ENCODE results near the gene PRKN.

The PRKN gene

DNA sequence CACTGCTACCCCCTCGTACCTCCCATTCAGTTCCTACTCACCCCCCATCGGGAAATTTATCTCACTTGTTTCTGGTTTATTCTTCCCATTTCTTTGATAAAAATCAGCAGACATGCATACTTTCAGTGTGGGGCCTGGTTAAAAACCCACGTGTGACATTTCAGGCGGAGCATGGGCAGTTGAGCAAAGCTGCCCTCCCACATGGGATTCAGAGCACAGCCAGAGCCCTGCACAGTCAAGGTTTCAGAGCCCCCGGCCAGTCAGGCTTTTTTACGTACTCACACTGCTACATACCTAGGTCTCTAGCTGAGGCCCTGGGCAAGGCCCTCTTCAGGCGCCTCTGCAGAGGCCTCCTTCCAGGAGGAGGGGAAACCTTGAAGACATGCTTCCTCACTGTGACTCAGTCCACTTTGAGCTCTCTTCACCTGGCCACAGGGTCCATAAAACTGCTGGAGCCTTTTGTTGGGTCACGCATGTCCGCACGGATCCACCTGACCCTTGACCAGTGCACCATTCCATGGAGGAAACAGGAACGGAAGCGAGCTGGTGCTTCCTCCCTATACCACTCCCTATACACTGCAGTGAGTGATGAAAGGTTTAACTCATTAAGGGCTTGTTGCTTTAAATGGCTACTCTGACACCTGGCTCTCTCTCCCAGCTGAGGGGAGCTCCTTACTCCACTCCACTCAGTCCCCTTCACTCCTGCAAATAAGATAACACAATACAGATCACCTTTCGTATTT, 713.3 kb downstream of the PRKN start:
- no peak for DNase-seq

DNA sequence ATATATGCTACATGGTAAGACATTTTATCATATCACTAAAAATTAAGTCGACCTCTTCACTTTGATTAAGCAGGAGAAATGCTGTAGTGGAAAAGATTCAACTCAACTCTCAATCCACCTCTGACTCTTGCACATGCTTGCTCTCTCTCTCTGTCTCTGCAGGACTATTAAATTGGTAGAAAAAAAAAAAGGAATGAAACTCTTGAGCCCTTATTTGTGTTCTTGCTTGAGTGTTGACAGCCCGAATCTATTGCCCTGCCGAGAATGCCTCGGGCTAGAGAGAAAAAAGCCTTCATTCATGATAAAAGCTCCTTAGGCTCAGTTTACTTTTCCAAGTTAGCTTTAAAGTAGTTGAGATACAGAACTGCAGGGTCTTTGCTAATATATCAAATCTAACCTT, 722.2 kb downstream of the PRKN start:
- no peak for DNase-seq

DNA sequence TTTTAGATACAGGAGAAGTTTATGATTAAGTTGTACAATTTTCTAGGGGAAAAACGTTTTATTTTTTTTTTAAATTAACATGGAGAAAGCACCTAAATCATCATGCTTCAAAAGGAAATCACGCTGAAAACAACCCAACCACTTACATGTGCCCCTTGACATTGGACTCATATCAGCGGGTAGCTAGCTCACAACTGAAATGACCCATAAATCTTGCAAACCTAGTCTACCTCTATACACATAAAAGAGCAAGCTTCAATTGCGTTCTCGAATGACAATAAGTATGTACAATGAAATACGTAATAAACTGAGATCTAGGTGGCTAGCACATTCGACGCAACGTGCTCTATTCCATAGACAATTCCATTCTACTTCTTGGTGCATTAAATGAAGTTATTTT, 730.8 kb downstream of the PRKN start:
- DNase-seq = no peak

DNA sequence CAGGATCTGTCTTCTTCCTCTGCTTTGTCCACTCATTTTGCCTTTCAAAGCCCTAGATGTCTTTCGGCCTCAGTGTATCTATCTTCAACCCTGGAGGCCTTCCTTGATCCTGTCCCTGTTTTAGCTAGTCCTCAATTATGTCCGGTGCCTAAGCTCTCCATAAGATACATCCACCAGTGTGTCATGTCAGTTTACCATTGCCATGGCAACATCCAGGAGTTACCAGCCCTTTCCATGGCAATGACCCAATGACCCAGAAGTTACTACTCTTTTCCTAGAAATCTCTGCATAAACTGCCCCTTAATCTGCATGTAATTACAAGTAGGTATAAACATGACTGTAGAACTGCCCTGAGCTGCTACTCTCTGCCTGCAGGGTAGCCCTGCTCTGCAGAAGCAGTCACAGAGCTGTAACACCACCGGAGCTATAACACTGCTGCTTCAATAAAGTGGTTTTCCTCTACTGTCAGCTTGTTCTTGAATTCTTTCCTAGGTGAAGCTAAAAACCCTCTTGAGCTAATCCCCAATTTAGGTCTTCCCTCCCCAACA, 741.6 kb downstream of the PRKN start:
- no peak for DNase-seq

DNA sequence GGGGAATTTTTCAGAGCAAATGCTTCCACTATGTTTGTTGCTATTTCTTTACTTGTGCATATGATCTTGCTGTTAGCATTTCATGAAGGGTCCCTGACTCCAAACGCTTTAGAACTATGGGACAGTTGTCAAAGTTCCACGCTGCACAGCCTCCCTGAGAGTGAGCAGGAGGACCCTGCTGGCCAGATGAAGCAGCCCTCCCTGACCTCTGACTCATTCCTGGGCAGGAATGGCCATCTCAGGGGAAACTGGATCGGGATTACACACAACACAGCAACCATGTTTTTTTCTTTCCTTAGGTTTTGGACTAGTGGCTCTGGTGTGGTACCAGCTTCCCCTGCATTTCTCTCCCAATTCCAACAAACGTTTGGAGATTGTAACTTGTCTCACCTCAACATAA, 742.9 kb downstream of the PRKN start:
- no peak for DNase-seq

DNA sequence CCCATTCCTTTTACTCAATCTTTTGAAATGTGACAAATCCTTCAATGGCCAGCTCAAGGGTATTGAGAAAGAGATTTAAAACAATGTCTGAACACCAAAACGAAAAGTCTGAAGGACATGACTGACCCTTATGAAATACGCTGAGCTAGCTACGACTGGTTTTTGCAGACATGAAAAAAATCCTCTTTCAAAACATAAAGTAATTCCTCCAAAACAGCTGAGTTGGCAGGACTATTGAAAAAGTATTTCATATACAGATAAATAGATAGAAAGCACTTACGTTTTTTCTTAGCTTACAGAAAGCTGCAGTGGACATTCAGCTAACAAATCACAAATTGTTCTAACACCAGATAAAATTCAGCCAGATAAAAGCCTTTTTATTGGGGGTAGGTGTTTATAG, 751.0 kb downstream of the PRKN start:
- no peak for DNase-seq

DNA sequence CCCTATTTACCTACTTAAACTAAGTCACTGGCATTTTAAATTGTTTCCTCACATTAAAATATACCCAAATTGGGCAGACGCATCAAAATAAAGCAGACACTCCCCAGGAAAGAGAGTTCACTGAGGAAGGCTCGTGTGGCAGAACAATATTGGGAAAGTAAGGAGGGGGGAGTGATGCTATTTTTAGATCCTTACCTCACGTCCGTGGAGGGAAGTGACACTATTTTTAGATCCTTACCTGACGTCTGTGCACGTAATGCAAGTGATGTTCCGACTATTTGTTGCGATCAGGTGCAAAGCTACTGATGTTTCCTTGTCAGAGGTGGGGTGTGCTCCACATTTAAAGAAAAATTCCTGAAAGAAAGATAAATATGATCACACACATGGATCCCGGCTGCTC, 754.5 kb downstream of the PRKN start:
- no peak for DNase-seq

DNA sequence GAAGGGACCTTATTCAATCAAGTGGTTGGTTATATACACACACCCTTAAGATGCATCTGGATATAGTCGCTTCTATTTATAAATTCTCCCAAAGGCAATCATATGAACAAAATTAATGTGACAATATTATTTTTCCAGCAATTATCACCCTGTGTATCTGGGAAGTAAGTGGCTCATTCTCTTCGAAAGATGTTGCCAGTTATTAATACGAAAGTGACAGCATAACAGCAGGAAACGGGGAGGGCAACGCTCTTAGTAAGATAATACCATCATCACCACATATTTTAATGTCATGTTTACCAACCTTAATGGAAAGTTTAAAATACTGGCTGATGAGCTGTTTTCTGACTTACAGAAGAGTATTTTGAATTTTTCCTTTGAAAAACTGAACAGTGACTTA, 756.5 kb downstream of the PRKN start:
- DNase-seq = no peak

DNA sequence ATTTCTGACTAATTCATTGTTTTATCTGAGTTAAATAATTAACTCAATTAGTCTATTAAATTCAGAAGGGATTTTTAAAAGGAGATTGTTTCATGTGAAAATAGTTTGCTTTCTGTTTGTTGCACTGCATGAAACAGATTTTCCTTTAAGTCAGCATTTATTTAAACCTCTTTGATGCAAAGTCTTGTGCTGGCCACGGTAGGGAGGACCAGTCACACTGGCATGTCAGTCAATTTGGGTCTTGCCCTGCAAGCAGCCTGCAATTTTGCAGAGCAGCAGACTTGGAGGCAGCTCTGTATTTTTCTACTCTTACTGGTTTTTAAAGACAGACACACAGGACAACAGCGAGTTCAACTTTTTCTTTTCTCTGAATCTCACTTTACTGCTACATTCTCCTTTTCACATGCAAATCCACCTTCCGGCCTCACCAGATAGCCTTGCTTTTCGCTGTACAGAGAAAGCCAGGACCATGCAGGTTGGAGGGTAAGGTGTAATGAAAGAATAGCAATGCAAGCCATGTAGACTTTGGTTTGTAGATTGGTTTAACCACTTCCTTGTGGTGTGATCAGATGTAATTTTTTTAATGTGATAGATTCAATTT, 763.8 kb downstream of the PRKN start:
- no peak for DNase-seq

DNA sequence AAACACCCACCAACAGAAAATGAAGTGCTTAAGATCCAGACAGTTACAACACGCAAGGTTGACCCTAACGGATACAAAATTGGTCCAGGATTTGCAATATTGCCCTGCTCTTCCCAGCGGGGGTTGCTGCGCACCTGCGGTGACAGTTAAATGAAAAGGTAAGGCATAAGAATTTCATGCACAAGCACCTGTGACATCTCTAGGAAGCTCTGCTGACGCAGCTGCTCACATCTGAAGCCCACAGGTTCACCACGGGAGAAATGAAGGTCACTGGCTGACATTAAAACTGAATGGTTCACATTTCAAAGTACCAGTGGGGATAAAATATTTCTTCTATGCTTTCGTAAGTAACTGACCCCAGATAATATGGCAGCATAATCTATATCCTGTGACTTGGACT, 764.4 kb downstream of the PRKN start:
- DNase-seq = no peak

DNA sequence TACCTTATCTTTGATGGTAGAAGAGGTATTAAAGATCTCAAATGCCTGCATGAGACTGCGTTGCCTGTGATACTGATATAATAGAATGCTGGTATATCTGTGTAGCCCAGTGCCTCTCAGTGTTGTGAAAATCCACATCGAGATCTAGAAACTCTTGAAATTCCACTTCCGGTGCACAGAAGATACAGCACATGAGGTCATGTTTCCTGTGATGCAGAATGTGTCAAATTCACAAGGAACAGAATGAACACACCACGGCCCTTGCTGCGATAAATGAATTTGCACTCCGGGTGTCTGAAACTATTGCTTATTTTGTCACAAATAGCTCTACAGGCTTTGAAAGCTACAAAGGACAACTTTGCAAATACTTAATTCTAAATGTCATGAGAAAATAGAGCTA, 765.8 kb downstream of the PRKN start:
- no peak for DNase-seq

DNA sequence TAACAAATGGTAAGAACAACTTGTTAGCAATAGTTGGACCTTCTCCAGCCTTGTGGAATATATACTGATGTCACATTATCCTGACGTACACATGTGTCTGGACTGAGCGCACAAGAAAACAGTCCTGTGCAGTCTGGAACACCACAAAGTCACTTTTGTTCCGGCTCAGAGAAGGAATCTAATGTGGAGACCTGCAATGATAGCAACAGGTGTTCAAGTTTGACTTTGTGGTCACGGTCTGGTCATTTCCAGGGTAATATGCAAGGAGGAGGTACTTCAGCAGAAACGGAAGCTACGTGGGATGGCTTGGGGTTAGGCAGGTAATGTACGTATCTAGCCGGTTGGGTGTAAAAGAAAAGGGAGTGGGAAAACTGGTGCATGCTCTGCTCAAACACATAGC, 766.5 kb downstream of the PRKN start:
- no peak for DNase-seq

DNA sequence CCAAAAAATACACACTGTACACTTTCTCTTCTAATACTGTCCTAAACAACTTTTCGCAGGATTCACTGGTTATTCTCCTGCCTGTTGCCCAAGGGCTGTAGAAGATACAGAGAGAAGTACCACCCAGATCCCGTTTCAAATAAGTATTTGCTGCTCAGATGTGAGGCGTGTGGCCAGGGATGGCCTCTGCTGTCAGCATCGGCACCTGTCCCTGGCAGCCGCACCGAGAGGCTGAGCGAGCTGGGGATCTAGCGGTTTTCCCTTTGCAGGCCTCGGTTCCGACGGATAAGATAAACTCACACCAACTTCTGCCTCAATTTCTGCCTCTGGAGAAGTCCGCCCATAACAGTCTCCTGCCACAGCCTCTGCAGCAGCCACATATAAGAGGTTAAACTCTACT, 768.5 kb downstream of the PRKN start:
- DNase-seq = no peak

DNA sequence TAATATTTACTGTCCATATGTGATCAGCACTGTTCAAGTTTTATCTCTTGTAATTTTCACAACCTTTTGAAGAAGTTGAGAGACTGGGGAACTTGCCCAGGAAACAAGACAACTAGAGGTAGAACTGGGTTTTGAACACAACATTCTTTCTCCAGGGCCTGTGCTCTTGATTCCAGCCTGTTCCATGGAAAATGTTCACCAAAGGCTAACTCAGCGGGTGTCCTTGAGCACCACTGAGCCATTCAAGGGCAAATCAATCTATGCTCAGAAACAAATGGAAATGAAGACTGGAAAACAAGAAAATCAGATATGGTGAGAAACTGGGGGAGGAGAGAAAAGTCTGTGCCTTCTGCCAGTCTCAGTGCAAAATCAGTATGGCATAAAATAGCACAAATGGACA, 771.5 kb downstream of the PRKN start:
- DNase-seq = no peak

DNA sequence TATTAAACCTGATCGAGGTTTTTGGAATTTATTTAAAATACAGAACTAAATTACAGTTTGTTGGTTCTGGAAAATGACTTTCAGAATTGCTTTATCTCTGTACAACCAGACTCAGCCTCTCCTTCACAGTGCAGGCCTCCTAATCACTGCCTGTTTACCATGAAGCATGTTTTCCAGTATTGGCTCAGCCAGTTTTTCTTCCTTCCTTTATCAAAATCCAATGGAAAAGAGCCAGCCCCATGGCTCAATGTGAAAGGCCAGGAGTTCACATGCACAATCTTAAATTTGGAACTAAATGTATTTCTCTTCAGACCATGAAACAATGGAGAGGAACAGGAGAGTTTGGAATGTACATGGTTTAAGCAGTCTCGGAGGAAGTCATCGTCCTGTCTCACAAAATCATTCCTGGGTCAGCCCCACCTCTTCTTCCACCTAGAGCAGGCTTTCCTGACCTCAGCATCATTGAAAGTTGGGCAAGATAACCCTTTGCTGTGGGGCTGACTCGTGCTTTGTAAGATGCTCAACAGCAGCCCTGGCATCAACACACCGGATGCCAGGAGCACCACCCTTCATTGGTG, 772.8 kb downstream of the PRKN start:
- no peak for DNase-seq

DNA sequence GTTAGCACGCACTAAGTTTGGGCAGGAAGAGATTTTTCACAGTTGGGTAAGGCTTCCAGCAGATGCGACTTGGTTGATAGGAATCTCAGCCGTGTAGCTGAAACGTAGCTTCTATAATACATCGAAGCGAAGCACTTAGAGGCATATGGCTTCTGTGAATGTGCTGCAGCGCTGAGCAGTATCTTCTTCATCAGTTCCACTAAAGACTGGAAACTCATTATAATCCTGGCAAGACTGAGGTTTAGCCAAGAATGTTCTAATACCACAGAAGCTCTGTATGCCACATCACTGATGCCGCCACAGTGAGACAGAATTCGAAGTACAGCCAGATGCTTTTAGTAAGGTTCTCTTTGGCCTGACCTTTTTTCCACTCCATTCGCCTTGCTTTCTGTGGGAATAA, 773.5 kb downstream of the PRKN start:
- no peak for DNase-seq

DNA sequence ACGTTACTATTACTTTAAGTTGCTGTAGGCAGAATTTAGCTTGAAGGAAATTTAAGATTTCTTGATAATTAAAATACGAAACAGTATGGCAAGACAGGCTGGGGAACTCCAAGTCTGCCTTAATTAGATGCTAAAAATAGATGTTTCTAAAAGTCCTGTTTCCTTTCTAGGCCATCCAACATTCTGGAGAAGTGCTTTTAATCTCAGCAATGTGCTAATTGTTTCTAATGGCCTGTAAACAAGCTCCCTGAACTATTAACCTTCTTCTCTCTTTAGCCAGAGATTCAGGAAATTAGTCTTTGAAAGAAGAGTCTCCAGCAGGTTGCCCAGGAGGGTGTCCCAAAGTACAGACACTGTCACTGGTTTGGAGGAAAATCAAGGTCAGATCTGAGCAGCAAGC, 776.4 kb downstream of the PRKN start:
- DNase-seq = no peak

DNA sequence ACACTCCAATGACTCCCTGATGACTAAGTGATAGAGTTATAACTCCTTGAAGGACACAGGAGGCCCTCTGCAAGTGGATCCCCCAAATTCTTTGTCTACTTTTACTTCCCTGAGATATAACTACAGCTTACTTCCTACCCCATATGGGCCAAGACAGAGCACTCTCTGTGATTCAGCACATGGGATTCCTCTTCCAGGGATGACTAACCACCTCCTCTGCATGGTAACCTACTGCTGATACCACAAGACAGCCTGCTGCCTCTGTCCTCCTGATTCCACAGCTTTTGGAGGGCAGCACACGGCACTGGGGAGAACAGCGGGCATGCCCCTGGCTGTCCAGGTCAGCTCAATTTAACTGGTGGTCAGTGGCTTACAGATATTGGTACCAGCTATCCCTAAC, 778.0 kb downstream of the PRKN start:
- DNase-seq = no peak

DNA sequence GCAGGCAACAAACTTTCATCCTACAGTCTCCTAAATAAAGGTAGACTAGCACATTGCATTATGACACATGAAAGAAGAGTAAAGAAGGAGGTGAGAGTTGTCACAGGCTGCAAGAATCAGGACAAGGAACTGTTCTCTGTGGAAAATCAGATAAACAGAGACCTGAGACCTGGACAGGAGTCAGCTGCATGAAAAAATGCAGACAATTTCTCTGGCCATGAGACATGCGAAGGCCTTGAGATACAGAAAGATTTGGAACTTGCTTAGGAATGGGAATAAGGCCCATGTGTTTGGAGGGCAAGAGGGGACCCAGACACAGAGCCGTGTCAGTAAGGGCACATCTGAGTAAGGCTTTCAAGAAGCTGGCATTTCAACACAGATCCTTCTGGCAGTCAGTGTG, 779.1 kb downstream of the PRKN start:
- no peak for DNase-seq

DNA sequence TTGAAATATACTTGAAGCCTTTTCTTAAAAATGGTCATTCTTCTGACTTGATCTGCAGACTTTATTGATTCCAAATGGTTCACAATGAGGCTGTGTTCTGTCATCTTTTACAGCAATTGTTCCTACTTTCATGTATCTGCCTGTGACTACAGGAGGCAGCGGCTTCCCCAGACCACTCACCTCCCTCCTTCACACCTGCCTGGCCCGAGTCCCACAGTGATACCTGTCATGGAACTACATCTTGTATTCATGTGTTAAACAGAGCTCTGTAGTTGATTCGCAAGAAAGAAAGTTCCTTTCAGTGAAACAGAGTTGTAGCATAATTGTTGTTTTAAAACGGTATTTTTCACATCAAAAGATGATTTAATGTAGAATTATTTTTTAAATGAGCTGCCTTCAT, 780.2 kb downstream of the PRKN start:
- no peak for DNase-seq

DNA sequence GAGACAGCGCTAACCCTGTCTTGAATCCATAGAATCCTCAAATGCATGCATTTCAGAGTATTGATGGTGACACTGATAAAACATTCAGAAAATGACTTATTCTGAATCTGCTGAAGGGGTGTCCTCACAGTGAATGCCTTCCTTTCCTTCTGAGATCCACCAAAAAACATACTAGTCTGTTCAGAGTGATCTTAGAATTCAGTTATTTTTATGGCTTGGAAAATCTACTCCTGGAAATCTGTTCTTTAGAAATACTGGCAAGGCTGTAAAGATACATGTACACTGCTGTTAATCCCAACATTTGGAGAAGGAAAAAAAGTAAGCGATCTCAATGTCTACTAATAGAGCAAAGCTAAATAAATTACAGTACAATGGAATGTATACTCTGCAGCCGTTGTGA, 781.1 kb downstream of the PRKN start:
- no peak for DNase-seq

DNA sequence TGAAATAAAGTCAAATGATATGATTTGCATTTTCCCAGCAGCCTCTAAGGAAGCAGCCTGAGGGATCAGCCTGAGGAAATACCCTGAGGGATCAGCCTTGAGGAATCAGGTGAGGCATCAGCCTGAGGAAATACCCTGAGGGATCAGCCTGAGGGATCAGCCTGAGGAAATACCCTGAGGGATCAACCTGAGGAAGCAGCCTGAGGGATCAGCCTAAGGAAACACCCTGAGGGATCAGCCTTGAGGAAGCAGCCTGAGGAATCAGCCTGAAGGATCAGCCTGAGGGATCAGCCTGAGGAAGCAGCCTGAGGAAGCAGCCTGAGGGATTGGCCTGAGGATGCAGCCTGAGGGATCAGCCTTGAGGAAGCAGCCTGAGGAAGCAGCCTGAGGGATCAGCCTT, 784.0 kb downstream of the PRKN start:
- no peak for DNase-seq

DNA sequence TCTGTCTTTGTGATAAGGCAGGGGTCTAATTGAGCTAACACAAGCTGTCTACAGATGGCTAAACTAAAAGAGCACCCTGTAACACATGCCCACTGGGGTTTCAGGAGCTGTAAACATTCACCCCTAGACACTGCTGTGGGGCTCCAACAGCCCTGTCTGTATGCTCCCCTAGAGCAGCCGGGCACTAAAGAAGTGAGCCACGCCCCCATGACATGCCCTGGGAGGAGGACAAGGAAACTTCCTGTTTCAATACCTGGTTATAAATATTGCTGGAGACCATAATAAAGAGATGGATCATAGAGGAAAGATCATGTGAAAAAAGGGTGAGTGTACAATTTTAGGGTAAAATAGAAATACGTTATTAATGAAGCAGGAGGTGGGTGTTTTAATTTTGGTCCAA, 786.0 kb downstream of the PRKN start:
- no peak for DNase-seq

DNA sequence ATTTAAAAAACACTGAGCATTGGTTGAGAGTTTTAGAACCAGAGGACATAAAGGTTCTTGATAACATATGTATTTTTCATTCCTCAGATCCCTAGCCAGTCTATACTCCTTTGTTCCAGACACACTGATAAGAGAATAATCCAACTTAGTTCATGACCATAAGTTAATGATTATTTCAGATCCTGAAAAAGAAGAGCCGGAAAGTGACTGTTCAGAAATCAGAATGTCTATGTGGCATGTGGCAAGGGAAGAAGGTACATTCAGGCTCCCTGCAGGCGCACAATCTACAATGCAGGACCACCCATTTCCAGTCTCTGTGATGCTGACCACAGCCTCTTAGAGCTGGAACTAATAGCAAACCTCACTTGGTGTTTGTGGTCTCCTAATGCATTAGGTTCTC, 787.0 kb downstream of the PRKN start:
- no peak for DNase-seq

DNA sequence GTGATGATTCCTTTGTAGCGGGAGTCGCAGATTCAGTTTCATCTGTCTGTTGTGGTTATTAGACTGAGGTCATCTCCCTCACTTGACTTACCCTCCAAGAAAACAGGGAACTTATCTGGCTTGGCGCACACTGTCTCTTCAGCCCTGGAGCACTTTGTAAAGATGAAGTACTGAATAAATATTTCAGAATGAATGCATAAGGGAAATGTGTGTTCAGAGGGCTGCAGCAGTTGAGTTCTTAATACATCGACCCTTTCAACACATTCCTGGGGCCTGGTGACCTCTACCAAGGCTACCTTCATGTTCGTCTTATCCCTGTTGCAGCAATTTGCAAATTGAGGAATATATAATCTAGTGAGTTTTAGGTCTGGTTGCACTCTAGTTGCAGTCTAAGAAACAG, 801.2 kb downstream of the PRKN start:
- DNase-seq = no peak

Measured in CD4-positive, alpha-beta T cell treated with Interleukin-17A for 4 hours (primary cell).